Ascending aorta (tissue), 2 donors: Measurements from ENCODE around the gene CD58. TPM values are rescaled to one million over a fixed set of nuclear protein-coding genes. Genes with fewer than 3 reads are reported as not detected.

Source experiments
- DNase-seq, 2 donors: peaks; one replicate each; pipeline ENCODE4 v3.0.0-alpha.2; 2019; ENCODE audit warnings: low spot score in 2 of 2
- H3K27ac ChIP-seq, 2 donors: fragments of 200-600 bp; sonication (generic); one replicate each; pipeline ENCODE4 v1.5.1; 2016 to 2017; ENCODE audit warnings: mild to moderate bottlenecking in 1 of 2
- H3K27me3 ChIP-seq: fragments of 200-600 bp; sonication (generic); one replicate; pipeline ENCODE4 v1.5.1; 2017
- H3K36me3 ChIP-seq, 2 donors: fragments of 200-600 bp; sonication (generic); one replicate each; pipeline ENCODE4 v1.5.1; 2016
- H3K4me1 ChIP-seq, 2 donors: fragments of 200-600 bp; sonication (generic); one replicate each; pipeline ENCODE4 v1.5.1; 2016 to 2017; ENCODE audit warnings: mild to moderate bottlenecking in 1 of 2
- H3K4me3 ChIP-seq, 2 donors: fragments of 200-600 bp; sonication (generic); one replicate each; pipeline ENCODE4 v1.5.1; 2016 to 2017; ENCODE audit warnings: mild to moderate bottlenecking in 1 of 2
- H3K9me3 ChIP-seq, 2 donors: fragments of 200-600 bp; sonication (generic); one replicate each; pipeline ENCODE4 v1.5.1; 2016
- intact Hi-C: fragments of 100-400 bp; cut with DNase I; formaldehyde crosslinking; loops from one replicate; pipeline ENCODE4 v1.15.1; 2023
- total RNA-seq: library from RNA; depleted of rRNA; stranded (reverse); fragments of >200 nt; gene quantifications from one replicate; pipeline ENCODE4 v1.1.0, GENCODE V29; 2016
- TF ChIP-seq, protein P1 (sequence below), 3 experiments: fragments of 200-600 bp in 2 of 3; fragments of 450-650 bp in 1 of 3; sonication (generic) in 2 of 3; IDR thresholded peaks; one replicate each; pipeline ENCODE4 v1.5.1; 2016 to 2019; ENCODE audit warnings: antibody characterized with exemption in 3 of 3, mild to moderate bottlenecking in 1 of 3, moderate library complexity in 1 of 3

The CD58 gene
- total RNA-seq, 1 donor from 2014 or later, result 50.7 TPM

DNA sequence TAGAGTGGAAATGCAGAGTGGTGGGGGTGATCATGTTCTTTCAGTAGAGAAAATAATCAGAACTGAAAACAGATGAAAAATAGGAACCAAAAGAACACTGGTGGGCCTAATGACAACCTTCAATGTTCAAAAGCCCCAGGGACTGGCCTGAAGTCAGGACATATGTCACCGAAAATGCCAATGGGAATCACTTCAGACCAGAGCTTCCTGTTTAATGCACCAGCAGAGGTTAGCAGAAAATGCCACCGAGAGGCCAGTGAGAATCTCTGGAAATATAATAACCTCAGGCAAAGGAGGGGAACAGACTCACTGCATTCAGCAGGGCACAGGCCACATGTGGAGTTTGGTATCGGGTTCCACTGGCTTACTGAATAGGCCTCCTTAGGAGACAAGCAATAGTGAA is 15.9 kb upstream of the CD58 start:
- no peaks in the 10 kb centered on the region for H3K4me1 ChIP-seq
- no peak overlapping the region for H3K27ac ChIP-seq
- H3K4me3 ChIP-seq, result no peak overlapping the region
- intact Hi-C loops, result no loop called here
- no peaks in the 10 kb centered on the region for H3K27me3 ChIP-seq
- no peaks in the 10 kb centered on the region for H3K9me3 ChIP-seq
- no peaks in the 10 kb centered on the region for H3K36me3 ChIP-seq
- TF ChIP-seq, protein P1, sequence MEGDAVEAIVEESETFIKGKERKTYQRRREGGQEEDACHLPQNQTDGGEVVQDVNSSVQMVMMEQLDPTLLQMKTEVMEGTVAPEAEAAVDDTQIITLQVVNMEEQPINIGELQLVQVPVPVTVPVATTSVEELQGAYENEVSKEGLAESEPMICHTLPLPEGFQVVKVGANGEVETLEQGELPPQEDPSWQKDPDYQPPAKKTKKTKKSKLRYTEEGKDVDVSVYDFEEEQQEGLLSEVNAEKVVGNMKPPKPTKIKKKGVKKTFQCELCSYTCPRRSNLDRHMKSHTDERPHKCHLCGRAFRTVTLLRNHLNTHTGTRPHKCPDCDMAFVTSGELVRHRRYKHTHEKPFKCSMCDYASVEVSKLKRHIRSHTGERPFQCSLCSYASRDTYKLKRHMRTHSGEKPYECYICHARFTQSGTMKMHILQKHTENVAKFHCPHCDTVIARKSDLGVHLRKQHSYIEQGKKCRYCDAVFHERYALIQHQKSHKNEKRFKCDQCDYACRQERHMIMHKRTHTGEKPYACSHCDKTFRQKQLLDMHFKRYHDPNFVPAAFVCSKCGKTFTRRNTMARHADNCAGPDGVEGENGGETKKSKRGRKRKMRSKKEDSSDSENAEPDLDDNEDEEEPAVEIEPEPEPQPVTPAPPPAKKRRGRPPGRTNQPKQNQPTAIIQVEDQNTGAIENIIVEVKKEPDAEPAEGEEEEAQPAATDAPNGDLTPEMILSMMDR (IDR thresholded peaks at IDR 0.05), result no peak
- DNase-seq, result no peak

DNA sequence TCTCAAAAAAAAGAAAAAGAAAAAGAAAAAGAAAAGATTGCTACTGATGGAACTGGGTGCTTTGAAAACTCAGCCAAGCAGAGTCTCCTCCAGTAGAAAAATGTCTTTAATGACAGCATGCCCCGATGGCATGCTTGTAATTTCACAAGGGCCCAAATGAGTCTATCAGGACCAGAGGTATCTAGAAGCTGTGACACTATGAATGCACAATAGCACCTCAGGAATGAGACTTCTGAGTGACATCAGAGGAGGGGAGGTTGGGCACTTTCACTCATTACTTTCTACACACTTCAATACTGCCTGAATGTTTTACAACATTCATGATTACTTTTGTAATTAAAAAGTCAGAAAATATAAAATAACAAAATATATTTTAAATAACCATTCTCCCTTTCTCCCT is 15.1 kb upstream of the CD58 start:
- Histone ChIP-seq H3K36me3 (no peaks in the 10 kb centered on the region), H3K9me3 (no peaks in the 10 kb centered on the region), H3K4me1 (no peaks in the 10 kb centered on the region), H3K27me3 (no peaks in the 10 kb centered on the region), H3K4me3 (no peak overlapping the region), H3K27ac (no peak overlapping the region)
- intact Hi-C loops, result no loop called here
- TF ChIP-seq, protein P1 (IDR thresholded peaks at IDR 0.05), result no peak
- DNase-seq, result no peak

DNA sequence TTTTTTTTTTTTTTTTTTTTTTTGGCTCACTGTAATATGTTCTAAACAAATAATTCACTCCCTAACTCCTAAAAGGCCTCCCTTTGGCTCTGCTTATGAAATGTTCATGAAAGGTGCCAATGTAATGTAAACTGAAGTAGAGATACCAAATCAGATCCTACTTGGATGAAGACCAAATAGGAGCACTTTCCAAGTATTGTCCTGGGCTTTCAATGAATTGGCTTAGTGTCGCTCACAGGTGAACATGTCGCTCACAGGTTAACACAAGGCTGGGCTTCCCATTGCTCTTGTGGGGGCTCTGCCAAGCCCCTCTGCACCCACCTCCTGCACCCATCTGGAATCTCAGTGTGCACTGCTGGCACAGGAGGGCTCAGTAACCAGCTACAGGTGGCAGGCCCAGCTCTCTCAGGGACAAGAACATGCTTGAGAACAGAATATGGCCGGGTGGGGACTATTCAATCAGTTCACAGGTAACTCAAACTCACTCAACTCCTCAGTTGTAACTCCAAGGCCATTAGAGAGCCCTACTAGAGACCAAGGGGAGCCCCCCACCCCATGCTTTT is 10.6 kb upstream of the CD58 start:
- H3K4me1 ChIP-seq, result no peaks in the 10 kb centered on the region
- TF ChIP-seq, protein P1 (IDR thresholded peaks at IDR 0.05), result no peak
- intact Hi-C loops, result no loop called here
- DNase-seq, result no peak
- H3K4me3 ChIP-seq, result no peak overlapping the region
- no peaks in the 10 kb centered on the region for H3K9me3 ChIP-seq
- H3K36me3 ChIP-seq, result no peaks in the 10 kb centered on the region
- H3K27ac ChIP-seq, result no peak overlapping the region
- H3K27me3 ChIP-seq, result no peaks in the 10 kb centered on the region

DNA sequence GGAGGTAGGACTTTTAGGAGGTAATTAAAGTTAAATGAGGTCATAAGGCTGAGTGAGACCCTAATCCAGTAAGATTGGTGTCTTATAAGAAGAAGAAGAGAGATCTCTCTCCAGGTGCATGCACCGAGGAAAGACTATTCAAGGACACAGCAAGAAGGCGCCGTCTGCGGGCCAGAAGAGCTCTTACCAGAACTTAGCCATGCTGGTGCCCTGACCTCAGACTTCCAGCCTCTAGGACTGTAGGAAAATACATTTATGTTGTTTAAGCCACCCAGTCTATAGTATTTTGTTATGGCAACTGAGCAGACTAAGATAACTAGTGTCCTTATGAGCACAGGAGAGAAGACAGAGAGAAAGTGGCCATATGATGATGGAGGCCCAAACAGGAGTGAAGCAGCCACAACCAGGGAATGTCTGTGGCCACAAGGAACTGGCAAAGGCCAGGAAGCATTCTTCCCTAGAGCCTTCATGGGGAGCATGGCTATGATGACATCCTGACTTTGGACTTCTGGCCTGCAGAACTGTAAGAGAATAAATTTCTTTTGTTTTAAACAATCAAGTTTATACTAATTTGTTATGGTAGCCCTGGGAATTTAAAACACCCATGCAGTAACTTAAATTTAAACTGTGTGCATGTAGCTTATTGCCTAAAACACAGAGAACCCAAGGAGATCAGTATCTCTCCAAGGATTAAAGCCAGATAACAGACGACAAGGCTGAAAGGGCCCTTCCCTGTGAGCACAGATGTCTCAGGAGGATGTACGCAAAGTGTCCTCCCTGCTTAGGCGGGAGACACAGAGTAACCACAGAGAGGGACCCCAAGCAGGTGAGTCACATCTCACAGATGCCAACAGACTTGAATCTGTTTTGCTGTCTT is 9.9 kb upstream of the CD58 start:
- intact Hi-C loops, result no loop called here
- Histone ChIP-seq H3K27ac (no peak overlapping the region), H3K27me3 (no peaks in the 10 kb centered on the region), H3K36me3 (no peaks in the 10 kb centered on the region), H3K9me3 (no peaks in the 10 kb centered on the region), H3K4me3 (no peak overlapping the region), H3K4me1 (no peaks in the 10 kb centered on the region)
- DNase-seq, result no peak
- TF ChIP-seq, protein P1 (IDR thresholded peaks at IDR 0.05), result no peak

DNA sequence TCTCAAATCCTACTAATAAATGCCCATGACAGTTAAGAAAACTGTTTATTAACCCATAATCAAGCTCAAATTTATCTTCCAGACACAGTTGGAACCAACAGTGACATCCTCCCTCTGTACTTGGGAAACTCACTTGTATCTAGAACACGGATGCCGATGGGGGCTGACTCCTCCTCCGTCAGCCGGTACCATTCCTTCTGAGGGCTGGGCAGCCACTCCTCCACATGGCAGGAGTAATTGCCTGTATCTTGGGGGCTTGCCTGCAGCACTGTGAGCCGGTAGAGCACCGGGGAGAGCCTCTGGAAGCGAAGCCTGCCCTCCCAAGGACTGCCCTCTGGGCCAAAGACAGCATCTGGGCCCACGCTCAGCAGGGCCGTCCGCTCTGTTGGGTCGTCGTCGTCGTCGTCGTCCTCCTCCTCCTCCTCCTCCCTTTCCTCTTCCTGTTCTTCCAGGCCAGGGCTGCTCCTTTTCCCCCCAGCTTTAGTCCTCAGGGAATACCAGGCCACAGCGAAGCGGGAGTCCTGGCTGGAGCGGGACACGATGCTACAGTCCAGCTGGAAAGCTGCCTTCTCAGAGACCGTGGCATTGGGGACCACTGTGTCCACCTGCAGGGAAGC is 8.5 kb upstream of the CD58 start:
- no peak for DNase-seq
- TF ChIP-seq, protein P1 (IDR thresholded peaks at IDR 0.05), result no peak
- Histone ChIP-seq H3K27me3 (no peaks in the 10 kb centered on the region), H3K9me3 (no peaks in the 10 kb centered on the region), H3K4me1 (no peaks in the 10 kb centered on the region), H3K27ac (no peak overlapping the region), H3K36me3 (no peaks in the 10 kb centered on the region), H3K4me3 (no peak overlapping the region)
- intact Hi-C loops, result loop anchor here (10.0 kb wide), 1 partner anchor 325 kb away; the partner anchor contains the start of gene PTGFRN
